Measurements from ENCODE around the gene LRBA. TPM values are rescaled to one million over a fixed set of nuclear protein-coding genes. Genes with fewer than 3 reads are reported as not detected.

Gene LRBA
- total and polyA plus RNA-seq, 9 of the 15 experiments (the other 6 are each of a cell fraction or from before 2014, with no cell fraction given), result 24.2 to 88.7 (median 59.7) TPM

GRCh38 chr4:150694438-150694837, 320.6 kb downstream of the LRBA start:
- Histone ChIP-seq H3K9me1 (ENCODE audit: control insufficient read depth, insufficient read depth, low read length) (no peaks in the 10 kb centered on the region), H3K36me3 (ENCODE audit: control insufficient read depth, insufficient read depth, low read length) (no peaks in the 10 kb centered on the region), H3K9me3 (replicated peaks; ENCODE audit: control insufficient read depth, insufficient read depth, low read depth, low read length) (no peaks in the 10 kb centered on the region), H3K79me2 (ENCODE audit: control insufficient read depth, insufficient read depth, low read length) (no peaks in the 10 kb centered on the region), H3K4me1 (replicated peaks in 1 of 2; ENCODE audit: control insufficient read depth in 2 of 2, insufficient read depth in 2 of 2, low read length in 2 of 2) (no peaks in the 10 kb centered on the region), H3K4me2 (ENCODE audit: insufficient read depth, low read length) (no peak overlapping the region), H2AFZ (ENCODE audit: low read depth, low read length) (no peak overlapping the region), H3K27ac (ENCODE audit: extremely low read depth, low read depth, low read length) (no peak overlapping the region), H3K27me3 (ENCODE audit: control insufficient read depth in 2 of 2, insufficient read depth in 2 of 2, low read length in 2 of 2) (no peaks in the 10 kb centered on the region), H4K20me1 (replicated peaks; ENCODE audit: control insufficient read depth, insufficient read depth, low read length) (no peaks in the 10 kb centered on the region), H3K4me3 (no peak overlapping the region), H3K9ac (ENCODE audit: insufficient read depth in 1 of 2, low read depth in 2 of 2, low read length in 2 of 2) (no peak overlapping the region)
- 75% methylated on average over 2 of the region's 2 CpGs for WGBS (ENCODE audit: insufficient coverage, low coverage, missing lambda C conversion rate)
- intact Hi-C loops (cut with micrococcal nuclease) (no loop called here), in situ Hi-C loops (cut with MboI) (no loop called here)
- no peak for DNase-seq (ENCODE audit: extremely low read depth in 1 of 4, low spot score in 3 of 4)
- ChIA-PET CTCF (ENCODE audit: low intra/inter-chr PET ratio) (no interaction called here), POLR2A (no interaction called here)
- BruUV-seq (replicated peaks), result no TSS peak
- FAIRE-seq, result no peak
- ATAC-seq, result no peak
- TF ChIP-seq ZNF436 (CRISPR knock-in tag; IDR thresholded peaks at IDR 0.05), result no peak
- no peak for TF ChIP-seq MAFK (IDR thresholded peaks at IDR 0.05; ENCODE audit: low read length)
- TF ChIP-seq PHTF2 (CRISPR knock-in tag; IDR thresholded peaks at IDR 0.05), result no peak
- no peak for TF ChIP-seq BCOR (IDR thresholded peaks at IDR 0.05)
- TF ChIP-seq RUNX1 (IDR thresholded peaks at IDR 0.05; ENCODE audit: low read depth), result no peak
- TF ChIP-seq ETV6 (IDR thresholded peaks at IDR 0.05; ENCODE audit: borderline replicate concordance in 1 of 2, low read depth in 2 of 2, low read length in 1 of 2), result no peak
- TF ChIP-seq ETV6 (CRISPR knock-in tag; IDR thresholded peaks at IDR 0.05; ENCODE audit: borderline replicate concordance), result no peak
- no peak for TF ChIP-seq AFF1 (IDR thresholded peaks at IDR 0.05; ENCODE audit: low read depth in 1 of 2, partially characterized antibody in 2 of 2)
- no peak for TF ChIP-seq AFF4 (CRISPR knock-in tag; IDR thresholded peaks at IDR 0.05)
- TF ChIP-seq HMG20B (CRISPR knock-in tag; IDR thresholded peaks at IDR 0.05), result no peak
- no peak for TF ChIP-seq DIDO1 (tag; IDR thresholded peaks at IDR 0.05; ENCODE audit: low read depth)
- TF ChIP-seq ZNF395 (CRISPR knock-in tag; IDR thresholded peaks at IDR 0.05), result no peak

Measured in K562 (cell line).